ENCODE measurements around the gene KDM4B.

DNA sequence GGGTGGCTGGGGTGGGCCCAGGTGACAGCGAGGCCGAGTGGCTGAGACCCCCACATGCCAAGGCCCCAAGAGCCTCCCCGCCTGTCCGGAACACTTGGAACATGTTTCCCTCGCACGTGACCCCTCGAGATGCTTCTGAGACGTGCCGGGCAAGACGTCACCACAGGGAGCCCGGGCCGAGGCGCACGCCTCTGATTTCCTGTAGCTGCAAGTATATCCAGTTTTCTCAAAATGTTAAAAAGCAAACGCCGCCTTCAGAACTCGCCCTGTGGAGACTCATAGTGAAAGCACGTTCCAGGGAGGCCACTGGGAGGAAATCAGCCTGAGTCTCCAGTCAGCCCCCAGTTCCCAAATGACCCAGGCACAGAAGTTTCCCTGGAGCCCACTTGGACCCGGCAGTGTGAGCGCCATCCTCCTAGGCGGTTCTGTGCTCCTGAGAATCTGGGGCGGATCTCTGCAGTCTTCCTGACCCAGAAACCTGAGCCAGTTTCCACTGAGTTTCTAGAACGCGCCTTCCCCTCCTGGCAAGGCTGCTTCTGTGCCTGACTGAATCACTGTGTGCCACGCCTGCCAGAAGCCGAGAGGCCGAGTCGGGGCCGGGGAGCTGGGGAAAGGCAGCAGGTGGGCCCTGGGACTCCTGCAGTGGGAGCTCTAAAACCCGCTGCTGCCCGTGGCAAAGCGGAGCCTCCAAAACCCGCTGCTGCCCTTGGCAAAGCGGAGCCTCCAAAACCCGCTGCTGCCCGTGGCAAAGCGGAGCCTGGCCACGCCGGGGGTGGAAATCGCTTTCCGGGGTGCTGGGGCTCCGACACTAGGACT, 179.3 kb downstream of the KDM4B start:
- TF ChIP-seq, protein P1, sequence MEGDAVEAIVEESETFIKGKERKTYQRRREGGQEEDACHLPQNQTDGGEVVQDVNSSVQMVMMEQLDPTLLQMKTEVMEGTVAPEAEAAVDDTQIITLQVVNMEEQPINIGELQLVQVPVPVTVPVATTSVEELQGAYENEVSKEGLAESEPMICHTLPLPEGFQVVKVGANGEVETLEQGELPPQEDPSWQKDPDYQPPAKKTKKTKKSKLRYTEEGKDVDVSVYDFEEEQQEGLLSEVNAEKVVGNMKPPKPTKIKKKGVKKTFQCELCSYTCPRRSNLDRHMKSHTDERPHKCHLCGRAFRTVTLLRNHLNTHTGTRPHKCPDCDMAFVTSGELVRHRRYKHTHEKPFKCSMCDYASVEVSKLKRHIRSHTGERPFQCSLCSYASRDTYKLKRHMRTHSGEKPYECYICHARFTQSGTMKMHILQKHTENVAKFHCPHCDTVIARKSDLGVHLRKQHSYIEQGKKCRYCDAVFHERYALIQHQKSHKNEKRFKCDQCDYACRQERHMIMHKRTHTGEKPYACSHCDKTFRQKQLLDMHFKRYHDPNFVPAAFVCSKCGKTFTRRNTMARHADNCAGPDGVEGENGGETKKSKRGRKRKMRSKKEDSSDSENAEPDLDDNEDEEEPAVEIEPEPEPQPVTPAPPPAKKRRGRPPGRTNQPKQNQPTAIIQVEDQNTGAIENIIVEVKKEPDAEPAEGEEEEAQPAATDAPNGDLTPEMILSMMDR (conservative IDR thresholded peaks at IDR 0.05 in 1 of 2, IDR thresholded peaks at IDR 0.05 in 1 of 2; ENCODE audit: low read depth in 1 of 2, low read length in 2 of 2) = no peak
- no peak for TF ChIP-seq EZH2 (IDR thresholded peaks at IDR 0.05; ENCODE audit: low read length, missing control alignments)
